Coronary artery (tissue), 2 donors: Measurements from ENCODE around the gene ZNF579.

ENCODE experiments used
- DNase-seq: peaks from one replicate; pipeline ENCODE4 v3.0.0-alpha.2; 2017; ENCODE audit warnings: low spot score
- H3K27ac ChIP-seq, 2 donors: fragments of 200-600 bp; sonication (generic); one replicate each; pipeline ENCODE4 v1.5.1; 2016 to 2019
- H3K4me3 ChIP-seq: fragments of 200-600 bp; sonication (generic); 2 replicates; pipeline ENCODE4 v1.5.1; 2016; ENCODE audit warnings: mild to moderate bottlenecking, moderate library complexity
- TF ChIP-seq, protein P1 (sequence below): fragments of 200-600 bp; sonication (generic); IDR thresholded peaks from one replicate; pipeline ENCODE4 v1.5.1; 2019; ENCODE audit warnings: antibody characterized with exemption

Gene ZNF579

DNA sequence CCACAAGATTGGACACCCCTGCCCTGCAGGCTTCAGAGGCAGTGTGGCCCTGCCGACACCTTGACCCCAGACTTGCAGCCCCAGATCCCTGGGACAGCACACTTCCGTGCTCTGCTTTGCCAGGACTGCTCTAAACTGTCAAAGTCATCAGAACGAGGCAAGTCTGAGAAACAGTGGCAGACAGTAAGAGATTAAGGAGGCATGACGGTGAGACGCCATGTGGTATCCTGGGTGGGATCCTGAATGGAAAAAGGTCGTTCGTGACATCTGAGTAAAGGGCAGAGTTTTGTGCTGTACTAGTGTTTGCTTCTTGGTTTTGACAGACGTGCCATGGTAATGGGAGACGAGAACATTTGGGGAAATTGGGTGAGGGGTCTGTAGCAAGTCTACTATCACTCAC, 13.8 kb downstream of the ZNF579 start:
- TF ChIP-seq, protein P1, sequence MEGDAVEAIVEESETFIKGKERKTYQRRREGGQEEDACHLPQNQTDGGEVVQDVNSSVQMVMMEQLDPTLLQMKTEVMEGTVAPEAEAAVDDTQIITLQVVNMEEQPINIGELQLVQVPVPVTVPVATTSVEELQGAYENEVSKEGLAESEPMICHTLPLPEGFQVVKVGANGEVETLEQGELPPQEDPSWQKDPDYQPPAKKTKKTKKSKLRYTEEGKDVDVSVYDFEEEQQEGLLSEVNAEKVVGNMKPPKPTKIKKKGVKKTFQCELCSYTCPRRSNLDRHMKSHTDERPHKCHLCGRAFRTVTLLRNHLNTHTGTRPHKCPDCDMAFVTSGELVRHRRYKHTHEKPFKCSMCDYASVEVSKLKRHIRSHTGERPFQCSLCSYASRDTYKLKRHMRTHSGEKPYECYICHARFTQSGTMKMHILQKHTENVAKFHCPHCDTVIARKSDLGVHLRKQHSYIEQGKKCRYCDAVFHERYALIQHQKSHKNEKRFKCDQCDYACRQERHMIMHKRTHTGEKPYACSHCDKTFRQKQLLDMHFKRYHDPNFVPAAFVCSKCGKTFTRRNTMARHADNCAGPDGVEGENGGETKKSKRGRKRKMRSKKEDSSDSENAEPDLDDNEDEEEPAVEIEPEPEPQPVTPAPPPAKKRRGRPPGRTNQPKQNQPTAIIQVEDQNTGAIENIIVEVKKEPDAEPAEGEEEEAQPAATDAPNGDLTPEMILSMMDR = no peak
- Histone ChIP-seq H3K4me3 (no peak overlapping the region), H3K27ac (no peak overlapping the region)
- no peak for DNase-seq

DNA sequence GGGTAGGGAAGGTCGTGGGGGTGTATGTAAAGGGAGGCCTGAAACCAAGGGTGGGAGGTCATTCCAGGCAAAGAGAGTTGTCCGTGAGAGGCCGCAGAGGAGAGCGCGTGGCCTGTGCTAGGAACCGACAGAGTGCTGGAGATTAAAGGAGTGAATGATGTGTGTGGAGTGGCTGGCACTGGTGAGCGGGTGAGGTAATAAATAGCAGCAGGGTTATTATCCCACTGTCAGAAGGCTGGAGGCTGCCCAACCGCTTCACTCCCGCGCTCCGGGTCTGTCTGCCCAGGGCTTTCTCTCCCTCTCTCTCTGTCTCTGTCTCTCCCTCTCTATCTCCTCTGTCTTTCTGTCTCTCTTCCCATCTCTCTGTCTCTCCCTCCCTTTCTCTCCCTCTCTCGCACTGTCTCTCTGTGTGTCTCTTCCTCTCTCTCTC, 17.4 kb downstream of the ZNF579 start:
- H3K27ac ChIP-seq = no peak overlapping the region
- H3K4me3 ChIP-seq = no peak overlapping the region
- DNase-seq = no peak
- TF ChIP-seq, protein P1 = no peak

DNA sequence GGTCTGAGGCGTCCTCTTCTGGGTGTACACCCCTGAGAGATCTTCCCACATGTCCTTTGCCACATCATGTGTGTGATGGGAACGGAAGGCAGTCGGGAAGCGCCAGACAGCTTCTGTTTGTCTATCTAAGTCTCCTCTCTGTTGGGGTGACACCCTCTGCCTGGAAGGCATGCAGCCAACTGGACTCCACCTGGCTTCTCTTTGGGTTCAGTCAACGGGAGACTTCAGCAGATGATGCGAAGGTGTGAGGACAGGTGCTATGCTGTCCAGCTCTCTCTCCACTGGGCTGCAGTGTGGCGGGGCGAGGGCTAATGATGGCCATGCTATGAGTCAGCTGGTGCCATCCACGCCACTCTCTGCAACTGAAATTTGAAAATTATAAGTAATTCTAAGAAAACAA, 21.0 kb downstream of the ZNF579 start:
- DNase-seq = no peak
- Histone ChIP-seq H3K4me3 (no peak overlapping the region), H3K27ac (no peak overlapping the region)
- TF ChIP-seq, protein P1 = no peak

DNA sequence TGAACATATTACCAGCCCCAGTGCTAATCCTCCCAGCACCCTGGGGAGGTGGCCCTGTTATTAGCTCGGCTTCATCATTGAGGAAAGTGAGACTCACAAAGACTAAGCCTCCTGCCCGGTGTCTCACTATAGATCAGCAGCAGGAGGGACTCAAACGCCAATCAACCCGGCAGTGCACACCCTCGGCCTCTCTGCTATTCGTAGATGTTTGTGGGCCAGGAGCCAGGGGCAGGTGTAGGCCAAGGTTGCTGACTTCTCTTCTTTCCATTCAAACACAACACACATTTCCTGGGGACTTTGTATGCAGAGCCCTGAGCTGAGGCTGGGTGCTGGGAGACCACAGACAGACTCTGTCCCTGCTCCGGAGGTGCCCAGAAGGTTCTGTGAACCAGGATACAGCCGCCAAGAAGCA, 25.9 kb downstream of the ZNF579 start:
- TF ChIP-seq, protein P1 = no peak
- H3K27ac ChIP-seq = no peak overlapping the region
- no peak overlapping the region for H3K4me3 ChIP-seq
- DNase-seq = no peak

DNA sequence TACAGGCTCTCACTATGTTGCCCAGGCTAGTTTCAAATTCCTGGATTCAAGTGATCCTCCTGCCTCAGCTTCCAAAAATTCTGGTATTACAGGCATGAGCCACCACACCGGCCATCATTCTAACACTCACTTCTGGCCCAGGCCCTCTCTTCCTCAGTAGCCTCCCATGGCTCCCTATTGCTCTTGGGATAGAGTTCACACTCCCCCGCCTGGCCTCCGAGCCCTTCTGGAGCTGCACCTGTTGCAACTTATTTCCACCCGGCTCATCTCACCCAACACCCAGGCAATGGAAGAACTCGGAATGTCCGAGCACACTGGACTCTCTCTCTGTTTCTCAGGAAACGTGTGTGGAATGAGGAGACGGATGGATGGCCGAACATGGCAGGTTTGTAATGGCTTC, 26.3 kb downstream of the ZNF579 start:
- Histone ChIP-seq H3K27ac (no peak overlapping the region), H3K4me3 (no peak overlapping the region)
- TF ChIP-seq, protein P1 = no peak
- no peak for DNase-seq

DNA sequence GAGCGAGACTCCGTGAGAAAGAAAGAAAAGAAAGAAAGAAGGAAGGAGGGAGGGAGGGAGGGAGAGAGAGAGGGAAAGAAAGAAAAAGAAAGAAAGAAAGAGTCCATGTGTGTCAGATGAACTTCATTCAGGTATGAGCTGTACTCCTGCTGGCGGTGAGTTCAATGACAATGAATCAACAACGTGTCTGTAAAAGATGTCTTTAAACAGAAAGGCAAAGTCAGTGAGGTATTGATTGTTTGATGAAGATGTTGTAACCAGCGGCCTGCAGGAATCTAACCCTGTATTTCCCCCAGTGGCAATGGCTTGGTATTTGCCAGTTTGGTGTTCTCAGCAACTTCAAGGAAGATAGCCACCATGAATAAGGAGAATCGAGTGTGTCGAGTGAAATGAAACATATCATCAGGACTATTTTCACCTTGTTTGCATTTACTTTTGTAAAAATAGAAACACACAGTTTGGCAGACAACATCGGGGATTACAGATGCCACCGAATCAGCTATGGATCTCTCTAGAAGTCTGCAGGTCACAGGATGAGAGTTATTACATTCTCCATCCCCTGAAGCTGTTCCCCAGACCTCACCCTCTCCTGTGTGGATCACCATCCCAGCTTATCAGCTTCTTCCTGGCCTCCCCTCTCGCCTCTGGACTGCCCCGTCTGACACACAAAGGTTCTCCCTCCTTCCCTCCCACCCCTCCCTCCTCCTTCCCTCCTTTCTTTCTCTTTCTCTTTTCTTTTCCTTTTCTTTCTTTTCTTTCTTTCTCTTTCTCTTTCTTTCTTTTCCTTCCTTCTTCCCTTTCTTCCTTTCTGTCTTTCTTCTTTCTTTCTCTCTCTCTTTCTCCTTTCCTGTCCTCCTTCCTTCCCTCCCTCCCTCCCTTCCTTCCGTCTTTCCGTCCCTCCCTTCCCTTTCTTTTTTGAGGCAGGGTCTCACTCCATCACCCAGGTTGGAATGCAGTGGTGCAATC, 27.1 kb downstream of the ZNF579 start:
- TF ChIP-seq, protein P1 = no peak
- no peak overlapping the region for H3K27ac ChIP-seq
- H3K4me3 ChIP-seq = no peak overlapping the region
- DNase-seq = no peak

DNA sequence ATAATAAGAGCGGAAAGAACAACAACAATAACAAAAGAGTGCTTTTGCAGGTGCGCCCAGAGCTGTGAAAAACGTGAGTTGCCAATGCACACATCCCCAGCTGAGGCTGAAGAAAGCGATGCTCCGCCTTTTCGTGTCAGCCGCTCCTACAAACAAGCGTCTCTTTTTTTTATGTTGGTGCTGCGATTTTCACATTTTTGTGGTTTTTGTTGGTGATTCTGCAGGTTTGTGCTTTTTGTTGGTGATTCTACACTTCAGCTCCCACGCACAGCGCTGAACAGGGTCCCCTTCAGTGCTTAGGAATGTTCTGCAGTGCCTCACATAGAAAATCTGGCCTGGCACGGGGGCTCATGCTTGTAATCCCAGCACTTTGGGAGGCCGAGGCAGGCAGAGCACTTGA, 28.0 kb downstream of the ZNF579 start:
- no peak for DNase-seq

More for the DNA sequence above, 28.0 kb downstream of the ZNF579 start:
- H3K4me3 ChIP-seq = no peak overlapping the region
- H3K27ac ChIP-seq = no peak overlapping the region
- TF ChIP-seq, protein P1 = no peak
